Astrocyte (in vitro differentiated cells and primary cell): Measurements from ENCODE around the gene COPZ2.

ENCODE experiments used
- EZH2 ChIP-seq: IDR thresholded peaks from 2 replicates; pipeline ENCODE4 v1.6.1; 2012; ENCODE audit warnings: mild to moderate bottlenecking, low read length, inconsistent platforms; ENCODE audit not compliant: insufficient read depth
- TF ChIP-seq, protein P1 (sequence below): IDR thresholded peaks from 2 replicates; pipeline ENCODE4 v1.5.1; 2011; ENCODE audit warnings: low read depth, mild to moderate bottlenecking, inconsistent platforms, low read length, moderate library complexity; ENCODE audit not compliant: insufficient read depth

DNA sequence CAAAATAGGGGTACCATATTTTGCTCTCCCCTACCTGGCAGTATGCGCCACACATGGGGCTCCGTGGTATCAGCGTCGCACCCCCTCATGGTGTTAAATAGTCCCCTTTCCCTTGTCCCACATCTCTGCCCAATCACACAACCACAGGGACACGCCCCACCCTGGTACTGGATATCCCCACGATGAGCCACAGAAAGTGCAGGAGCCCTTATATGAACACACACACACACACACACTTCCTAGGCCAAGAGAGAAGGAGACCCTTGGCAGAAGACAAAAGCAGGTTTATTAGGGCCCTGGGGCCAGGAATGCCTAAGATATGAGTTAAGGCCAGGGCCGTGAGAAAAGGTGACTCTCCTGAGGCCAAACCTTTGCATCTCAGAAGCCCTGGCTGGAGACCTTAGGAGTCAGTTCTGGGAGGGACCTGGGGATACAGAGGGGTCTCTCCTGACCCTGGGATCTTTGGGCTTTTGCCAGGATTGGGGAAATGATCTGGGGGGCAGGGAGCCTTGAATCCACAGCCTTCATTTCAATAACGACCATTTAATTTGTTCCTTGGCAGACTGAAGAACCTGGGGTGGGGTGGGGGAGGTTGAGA, 11.6 kb downstream of the COPZ2 start:
- TF ChIP-seq, protein P1, sequence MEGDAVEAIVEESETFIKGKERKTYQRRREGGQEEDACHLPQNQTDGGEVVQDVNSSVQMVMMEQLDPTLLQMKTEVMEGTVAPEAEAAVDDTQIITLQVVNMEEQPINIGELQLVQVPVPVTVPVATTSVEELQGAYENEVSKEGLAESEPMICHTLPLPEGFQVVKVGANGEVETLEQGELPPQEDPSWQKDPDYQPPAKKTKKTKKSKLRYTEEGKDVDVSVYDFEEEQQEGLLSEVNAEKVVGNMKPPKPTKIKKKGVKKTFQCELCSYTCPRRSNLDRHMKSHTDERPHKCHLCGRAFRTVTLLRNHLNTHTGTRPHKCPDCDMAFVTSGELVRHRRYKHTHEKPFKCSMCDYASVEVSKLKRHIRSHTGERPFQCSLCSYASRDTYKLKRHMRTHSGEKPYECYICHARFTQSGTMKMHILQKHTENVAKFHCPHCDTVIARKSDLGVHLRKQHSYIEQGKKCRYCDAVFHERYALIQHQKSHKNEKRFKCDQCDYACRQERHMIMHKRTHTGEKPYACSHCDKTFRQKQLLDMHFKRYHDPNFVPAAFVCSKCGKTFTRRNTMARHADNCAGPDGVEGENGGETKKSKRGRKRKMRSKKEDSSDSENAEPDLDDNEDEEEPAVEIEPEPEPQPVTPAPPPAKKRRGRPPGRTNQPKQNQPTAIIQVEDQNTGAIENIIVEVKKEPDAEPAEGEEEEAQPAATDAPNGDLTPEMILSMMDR, result no peak
- no peak for TF ChIP-seq EZH2
